WTC11 (cell line): ENCODE data around the gene PMM1. TPM values are rescaled to one million over a fixed set of nuclear protein-coding genes. Genes with fewer than 3 reads are reported as not detected.

Experiments used
- ATAC-seq: fragments of 200-7000 bp; cut with Tn5 transposase; 2 replicates; pipeline ENCODE4 v1.10.0; 2021; ENCODE audit warnings: mild to moderate bottlenecking, moderate library complexity
- CTCF ChIA-PET: fragments of 300-600 bp; sonication (Branson Sonifier 250); formaldehyde crosslinking; loops from one replicate; lab custom pipeline; 2021; ENCODE audit warnings: antibody characterized with exemption; lab: Charles Lee
- POLR2A ChIA-PET: fragments of 350-600 bp; sonication (Branson Sonifier 250); formaldehyde crosslinking; loops from one replicate; lab custom pipeline; 2021; ENCODE audit warnings: antibody characterized with exemption; lab: Charles Lee
- DNase-seq: peaks from one replicate; pipeline ENCODE4 v3.0.0; 2021; ENCODE audit warnings: low spot score
- H3K27ac Mint-ChIP-seq: 2 replicates; pipeline ENCODE4 v1.8.0; 2021; ENCODE audit warnings: mixed read lengths
- H3K27me3 Mint-ChIP-seq: 2 replicates; pipeline ENCODE4 v1.8.0; 2021; ENCODE audit warnings: low read depth, mild to moderate bottlenecking, moderate library complexity, mixed read lengths
- H3K36me3 Mint-ChIP-seq: 2 replicates; pipeline ENCODE4 v1.8.0; 2021; ENCODE audit warnings: mixed read lengths
- H3K4me1 Mint-ChIP-seq: 2 replicates; pipeline ENCODE4 v1.8.0; 2022; ENCODE audit warnings: mixed read lengths
- H3K4me3 Mint-ChIP-seq: 2 replicates; pipeline ENCODE4 v1.8.0; 2021; ENCODE audit warnings: mild to moderate bottlenecking, moderate library complexity, mixed read lengths
- H3K9me3 Mint-ChIP-seq: 2 replicates; pipeline ENCODE4 v1.8.0; 2021; ENCODE audit warnings: mixed read lengths
- CBFB ChIP-seq: sonication (generic); formaldehyde crosslinking; IDR thresholded peaks from 2 replicates; pipeline ENCODE4 v1.8.1; 2022; ENCODE audit warnings: mild to moderate bottlenecking, low read depth, missing genetic modification reagents
- FOXJ3 ChIP-seq: sonication (generic); formaldehyde crosslinking; IDR thresholded peaks from 2 replicates; pipeline ENCODE4 v1.9.0; 2021; ENCODE audit warnings: missing genetic modification reagents, mild to moderate bottlenecking, borderline replicate concordance
- FOXP1 ChIP-seq: sonication (generic); formaldehyde crosslinking; IDR thresholded peaks from 2 replicates; pipeline ENCODE4 v1.8.0; 2022; ENCODE audit warnings: missing genetic modification reagents, mild to moderate bottlenecking, moderate library complexity, borderline replicate concordance
- HMGA2 ChIP-seq: fragments of 250-450 bp; sonication (Bioruptor Pico); IDR thresholded peaks from 2 replicates; pipeline ENCODE4 v1.4.0; 2021; ENCODE audit warnings: mild to moderate bottlenecking, moderate library complexity
- IRF2 ChIP-seq: sonication (generic); formaldehyde crosslinking; IDR thresholded peaks from 2 replicates; pipeline ENCODE4 v1.8.0; 2022; ENCODE audit warnings: low read depth, missing genetic modification reagents, borderline replicate concordance
- MXD4 ChIP-seq: fragments of 250-450 bp; sonication (Bioruptor Pico); IDR thresholded peaks from 2 replicates; pipeline ENCODE4 v1.8.0; 2021; ENCODE audit warnings: mild to moderate bottlenecking, moderate library complexity, borderline replicate concordance
- NR1H2 ChIP-seq: sonication (generic); formaldehyde crosslinking; IDR thresholded peaks from 2 replicates; pipeline ENCODE4 v1.9.0; 2021; ENCODE audit warnings: mild to moderate bottlenecking, moderate library complexity, missing genetic modification reagents
- NR2C2 ChIP-seq: sonication (generic); formaldehyde crosslinking; IDR thresholded peaks from 2 replicates; pipeline ENCODE4 v1.8.0; 2022; ENCODE audit warnings: mild to moderate bottlenecking, missing genetic modification reagents
- SMAD3 ChIP-seq: sonication (generic); formaldehyde crosslinking; IDR thresholded peaks from 2 replicates; pipeline ENCODE4 v1.8.0; 2022; ENCODE audit warnings: missing genetic modification reagents, mild to moderate bottlenecking, borderline replicate concordance
- SMAD4 ChIP-seq: sonication (generic); formaldehyde crosslinking; IDR thresholded peaks from 2 replicates; pipeline ENCODE4 v1.8.0; 2022; ENCODE audit warnings: mild to moderate bottlenecking, missing genetic modification reagents
- TEAD1 ChIP-seq: sonication (generic); formaldehyde crosslinking; IDR thresholded peaks from 2 replicates; pipeline ENCODE4 v1.8.0; 2022; ENCODE audit warnings: mild to moderate bottlenecking, missing genetic modification reagents
- ZNF219 ChIP-seq: sonication (generic); formaldehyde crosslinking; IDR thresholded peaks from 2 replicates; pipeline ENCODE4 v1.8.0; 2023; ENCODE audit warnings: missing genetic modification reagents, mild to moderate bottlenecking, borderline replicate concordance
- ZNF396 ChIP-seq: fragments of 250-450 bp; sonication (Bioruptor Pico); IDR thresholded peaks from 2 replicates; pipeline ENCODE4 v1.8.0; 2021; ENCODE audit warnings: mild to moderate bottlenecking, moderate library complexity, borderline replicate concordance
- ZNF416 ChIP-seq: fragments of 250-450 bp; sonication (Bioruptor Pico); IDR thresholded peaks from 2 replicates; pipeline ENCODE4 v1.9.0; 2021; ENCODE audit warnings: mild to moderate bottlenecking, inconsistent platforms
- ZNF425 ChIP-seq: fragments of 250-450 bp; sonication (Bioruptor Pico); conservative IDR thresholded peaks from 2 replicates; pipeline ENCODE4 v1.9.0; 2021; ENCODE audit warnings: mild to moderate bottlenecking
- ZNF671 ChIP-seq: fragments of 250-450 bp; sonication (Bioruptor Pico); IDR thresholded peaks from 2 replicates; pipeline ENCODE4 v1.8.0; 2021; ENCODE audit warnings: mild to moderate bottlenecking
- total RNA-seq: library from RNA; stranded (reverse); gene quantifications from 3 replicates; pipeline ENCODE4 v1.2.3, GENCODE V29; 2021
- TF ChIP-seq, protein P1 (sequence below): sonication (generic); formaldehyde crosslinking; IDR thresholded peaks from 2 replicates; pipeline ENCODE4 v1.8.0; 2023; ENCODE audit warnings: mild to moderate bottlenecking, missing genetic modification reagents
- TF ChIP-seq, protein P2 (sequence below): sonication (generic); formaldehyde crosslinking; IDR thresholded peaks from 2 replicates; pipeline ENCODE4 v1.8.0; 2022; ENCODE audit warnings: mild to moderate bottlenecking, missing genetic modification reagents
- TF ChIP-seq, protein P3 (sequence below): sonication (generic); formaldehyde crosslinking; IDR thresholded peaks from 2 replicates; pipeline ENCODE4 v1.8.1; 2023; ENCODE audit warnings: mild to moderate bottlenecking, missing genetic modification reagents, moderate library complexity

PMM1 gene
- total RNA-seq, 1 experiment from 2014 or later = 15.7 TPM

GRCh38 chr22:41551877-41552582 is 37.6 kb downstream of the PMM1 start:
- CTCF ChIA-PET = interaction anchor here (0.6 to 2.4 kb wide), 8 partner anchors 9 to 170 kb away, joined by 3 to 8 read pairs (median 4); partner anchors contain the start of genes PMM1 and TEF
- DNase-seq = no peak
- POLR2A ChIA-PET = interaction anchor here (0.6 kb wide), 1 partner anchor 29 kb away, joined by 6 read pairs; no protein-coding TSS in a partner anchor
- H3K36me3 Mint-ChIP-seq = no peaks in the 10 kb centered on the region
- H3K4me1 Mint-ChIP-seq = peaks cover 2% of the 10 kb centered on the region
- H3K27ac Mint-ChIP-seq = no peak overlapping the region
- no peak overlapping the region for H3K4me3 Mint-ChIP-seq
- ATAC-seq = no peak
- H3K27me3 Mint-ChIP-seq = no peaks in the 10 kb centered on the region
- TF ChIP-seq HMGA2 (no peak), IRF2 (CRISPR knock-in tag) (no peak), ZNF425 (no peak), MXD4 (CRISPR knock-in tag) (no peak), FOXP1 (CRISPR knock-in tag) (no peak), ZNF671 (CRISPR knock-in tag) (no peak), NR1H2 (CRISPR knock-in tag) (no peak), CBFB (CRISPR knock-in tag) (no peak)
- TF ChIP-seq, protein P1, sequence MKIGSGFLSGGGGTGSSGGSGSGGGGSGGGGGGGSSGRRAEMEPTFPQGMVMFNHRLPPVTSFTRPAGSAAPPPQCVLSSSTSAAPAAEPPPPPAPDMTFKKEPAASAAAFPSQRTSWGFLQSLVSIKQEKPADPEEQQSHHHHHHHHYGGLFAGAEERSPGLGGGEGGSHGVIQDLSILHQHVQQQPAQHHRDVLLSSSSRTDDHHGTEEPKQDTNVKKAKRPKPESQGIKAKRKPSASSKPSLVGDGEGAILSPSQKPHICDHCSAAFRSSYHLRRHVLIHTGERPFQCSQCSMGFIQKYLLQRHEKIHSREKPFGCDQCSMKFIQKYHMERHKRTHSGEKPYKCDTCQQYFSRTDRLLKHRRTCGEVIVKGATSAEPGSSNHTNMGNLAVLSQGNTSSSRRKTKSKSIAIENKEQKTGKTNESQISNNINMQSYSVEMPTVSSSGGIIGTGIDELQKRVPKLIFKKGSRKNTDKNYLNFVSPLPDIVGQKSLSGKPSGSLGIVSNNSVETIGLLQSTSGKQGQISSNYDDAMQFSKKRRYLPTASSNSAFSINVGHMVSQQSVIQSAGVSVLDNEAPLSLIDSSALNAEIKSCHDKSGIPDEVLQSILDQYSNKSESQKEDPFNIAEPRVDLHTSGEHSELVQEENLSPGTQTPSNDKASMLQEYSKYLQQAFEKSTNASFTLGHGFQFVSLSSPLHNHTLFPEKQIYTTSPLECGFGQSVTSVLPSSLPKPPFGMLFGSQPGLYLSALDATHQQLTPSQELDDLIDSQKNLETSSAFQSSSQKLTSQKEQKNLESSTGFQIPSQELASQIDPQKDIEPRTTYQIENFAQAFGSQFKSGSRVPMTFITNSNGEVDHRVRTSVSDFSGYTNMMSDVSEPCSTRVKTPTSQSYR (CRISPR knock-in tag) = no peak
- no peaks in the 10 kb centered on the region for H3K9me3 Mint-ChIP-seq

- ATAC-seq (no peak), DNase-seq (no peak)
- H3K36me3 Mint-ChIP-seq = no peaks in the 10 kb centered on the region
- CTCF ChIA-PET = interaction anchor here (1.1 to 2.4 kb wide), 3 partner anchors 24 to 147 kb away, joined by 3 to 8 read pairs (median 4); no protein-coding TSS in a partner anchor
- H3K27me3 Mint-ChIP-seq = no peaks in the 10 kb centered on the region
- H3K4me3 Mint-ChIP-seq = no peak overlapping the region
- POLR2A ChIA-PET = no interaction called here
- H3K9me3 Mint-ChIP-seq = no peaks in the 10 kb centered on the region
- no peaks in the 10 kb centered on the region for H3K4me1 Mint-ChIP-seq
- H3K27ac Mint-ChIP-seq = no peak overlapping the region
- TF ChIP-seq NR2C2 (CRISPR knock-in tag) = no peak
- TF ChIP-seq, protein P2, sequence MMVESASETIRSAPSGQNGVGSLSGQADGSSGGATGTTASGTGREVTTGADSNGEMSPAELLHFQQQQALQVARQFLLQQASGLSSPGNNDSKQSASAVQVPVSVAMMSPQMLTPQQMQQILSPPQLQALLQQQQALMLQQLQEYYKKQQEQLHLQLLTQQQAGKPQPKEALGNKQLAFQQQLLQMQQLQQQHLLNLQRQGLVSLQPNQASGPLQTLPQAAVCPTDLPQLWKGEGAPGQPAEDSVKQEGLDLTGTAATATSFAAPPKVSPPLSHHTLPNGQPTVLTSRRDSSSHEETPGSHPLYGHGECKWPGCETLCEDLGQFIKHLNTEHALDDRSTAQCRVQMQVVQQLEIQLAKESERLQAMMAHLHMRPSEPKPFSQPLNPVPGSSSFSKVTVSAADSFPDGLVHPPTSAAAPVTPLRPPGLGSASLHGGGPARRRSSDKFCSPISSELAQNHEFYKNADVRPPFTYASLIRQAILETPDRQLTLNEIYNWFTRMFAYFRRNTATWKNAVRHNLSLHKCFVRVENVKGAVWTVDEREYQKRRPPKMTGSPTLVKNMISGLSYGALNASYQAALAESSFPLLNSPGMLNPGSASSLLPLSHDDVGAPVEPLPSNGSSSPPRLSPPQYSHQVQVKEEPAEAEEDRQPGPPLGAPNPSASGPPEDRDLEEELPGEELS = no peak
- TF ChIP-seq ZNF416 (CRISPR knock-in tag) = no peak
- no peak for TF ChIP-seq SMAD4 (CRISPR knock-in tag)
- no peak for TF ChIP-seq ZNF425
- TF ChIP-seq ZNF396 = no peak
- no peak for TF ChIP-seq MXD4 (CRISPR knock-in tag)
- no peak for TF ChIP-seq ZNF219 (CRISPR knock-in tag)
- TF ChIP-seq SMAD3 (CRISPR knock-in tag) = no peak
- TF ChIP-seq, protein P3, sequence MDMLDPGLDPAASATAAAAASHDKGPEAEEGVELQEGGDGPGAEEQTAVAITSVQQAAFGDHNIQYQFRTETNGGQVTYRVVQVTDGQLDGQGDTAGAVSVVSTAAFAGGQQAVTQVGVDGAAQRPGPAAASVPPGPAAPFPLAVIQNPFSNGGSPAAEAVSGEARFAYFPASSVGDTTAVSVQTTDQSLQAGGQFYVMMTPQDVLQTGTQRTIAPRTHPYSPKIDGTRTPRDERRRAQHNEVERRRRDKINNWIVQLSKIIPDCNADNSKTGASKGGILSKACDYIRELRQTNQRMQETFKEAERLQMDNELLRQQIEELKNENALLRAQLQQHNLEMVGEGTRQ (CRISPR knock-in tag) = no peak
- no peak for TF ChIP-seq TEAD1 (CRISPR knock-in tag)
- TF ChIP-seq FOXJ3 = no peak
- TF ChIP-seq ZNF671 (CRISPR knock-in tag) = no peak
Measured at GRCh38 chr22:41550952-41551491, 38.6 kb downstream of the PMM1 start.
